Stimulated activated naive CD8-positive, alpha-beta T cell treated with anti-CD3 and anti-CD28 coated beads, Interleukin-15, Interleukin-2, amounts not matched to agents 100 ng/mL and 50 ng/mL, for 24 hours (primary cell): ENCODE measurements around the gene DCDC2C.

Experiments used
- H3K27ac Mint-ChIP-seq: one replicate; pipeline ENCODE4 v1.8.0; 2021; ENCODE audit warnings: mild to moderate bottlenecking, mixed read lengths
- H3K27me3 Mint-ChIP-seq: one replicate; pipeline ENCODE4 v1.8.0; 2021; ENCODE audit warnings: mixed read lengths
- H3K36me3 Mint-ChIP-seq: one replicate; pipeline ENCODE4 v1.8.0; 2021; ENCODE audit warnings: low read depth, mixed read lengths
- H3K4me1 Mint-ChIP-seq: one replicate; pipeline ENCODE4 v1.8.0; 2021; ENCODE audit warnings: low read depth, mixed read lengths
- H3K4me3 Mint-ChIP-seq: one replicate; pipeline ENCODE4 v1.8.0; 2021; ENCODE audit warnings: mild to moderate bottlenecking, mixed read lengths
- H3K9me3 Mint-ChIP-seq: one replicate; pipeline ENCODE4 v1.8.0; 2021; ENCODE audit warnings: mixed read lengths

Gene DCDC2C

GRCh38 chr2:3758906-3759305 lies 55.5 kb downstream of the DCDC2C start:
- Mint-ChIP-seq H3K27me3 (peaks cover 4% of the 10 kb centered on the region), H3K36me3 (no peaks in the 10 kb centered on the region), H3K4me1 (no peaks in the 10 kb centered on the region), H3K9me3 (no peaks in the 10 kb centered on the region), H3K27ac (no peak overlapping the region), H3K4me3 (no peak overlapping the region)

- no peak overlapping the region for H3K27ac Mint-ChIP-seq
- H3K4me1 Mint-ChIP-seq = no peaks in the 10 kb centered on the region
- no peaks in the 10 kb centered on the region for H3K9me3 Mint-ChIP-seq
- peaks cover 4% of the 10 kb centered on the region for H3K27me3 Mint-ChIP-seq
- H3K36me3 Mint-ChIP-seq = no peaks in the 10 kb centered on the region
- no peak overlapping the region for H3K4me3 Mint-ChIP-seq
Measured at GRCh38 chr2:3759331-3759730, 56.0 kb downstream of the DCDC2C start.

GRCh38 chr2:3759761-3760160 lies 56.4 kb downstream of the DCDC2C start:
- H3K27ac Mint-ChIP-seq = no peak overlapping the region
- peaks cover 4% of the 10 kb centered on the region for H3K27me3 Mint-ChIP-seq
- no peaks in the 10 kb centered on the region for H3K9me3 Mint-ChIP-seq
- no peaks in the 10 kb centered on the region for H3K4me1 Mint-ChIP-seq
- no peaks in the 10 kb centered on the region for H3K36me3 Mint-ChIP-seq
- no peak overlapping the region for H3K4me3 Mint-ChIP-seq

- H3K9me3 Mint-ChIP-seq = no peaks in the 10 kb centered on the region
- peaks cover 4% of the 10 kb centered on the region for H3K27me3 Mint-ChIP-seq
- H3K27ac Mint-ChIP-seq = no peak overlapping the region
- H3K36me3 Mint-ChIP-seq = no peaks in the 10 kb centered on the region
- no peaks in the 10 kb centered on the region for H3K4me1 Mint-ChIP-seq
- H3K4me3 Mint-ChIP-seq = no peak overlapping the region
Measured at GRCh38 chr2:3761272-3761671, 57.9 kb downstream of the DCDC2C start.

- no peaks in the 10 kb centered on the region for H3K4me1 Mint-ChIP-seq
- H3K36me3 Mint-ChIP-seq = no peaks in the 10 kb centered on the region
- H3K9me3 Mint-ChIP-seq = no peaks in the 10 kb centered on the region
- H3K4me3 Mint-ChIP-seq = no peak overlapping the region
- H3K27me3 Mint-ChIP-seq = peaks cover 4% of the 10 kb centered on the region
- no peak overlapping the region for H3K27ac Mint-ChIP-seq
Measured at GRCh38 chr2:3762771-3763447, 59.5 kb downstream of the DCDC2C start.

- no peak overlapping the region for H3K27ac Mint-ChIP-seq
- no peak overlapping the region for H3K4me3 Mint-ChIP-seq
- no peaks in the 10 kb centered on the region for H3K9me3 Mint-ChIP-seq
- H3K27me3 Mint-ChIP-seq = peaks cover 8% of the 10 kb centered on the region
- H3K4me1 Mint-ChIP-seq = no peaks in the 10 kb centered on the region
- H3K36me3 Mint-ChIP-seq = no peaks in the 10 kb centered on the region
Measured at GRCh38 chr2:3766824-3767223, 63.4 kb downstream of the DCDC2C start.

- no peaks in the 10 kb centered on the region for H3K9me3 Mint-ChIP-seq
- no peaks in the 10 kb centered on the region for H3K4me1 Mint-ChIP-seq
- no peak overlapping the region for H3K27ac Mint-ChIP-seq
- H3K4me3 Mint-ChIP-seq = no peak overlapping the region
- H3K36me3 Mint-ChIP-seq = no peaks in the 10 kb centered on the region
- H3K27me3 Mint-ChIP-seq = peaks cover 12% of the 10 kb centered on the region
Measured at GRCh38 chr2:3768960-3769765, 65.8 kb downstream of the DCDC2C start.

- no peaks in the 10 kb centered on the region for H3K36me3 Mint-ChIP-seq
- H3K9me3 Mint-ChIP-seq = no peaks in the 10 kb centered on the region
- H3K27me3 Mint-ChIP-seq = peaks cover 12% of the 10 kb centered on the region
- no peak overlapping the region for H3K4me3 Mint-ChIP-seq
- H3K4me1 Mint-ChIP-seq = no peaks in the 10 kb centered on the region
- H3K27ac Mint-ChIP-seq = no peak overlapping the region
Measured at GRCh38 chr2:3769766-3770165, 66.4 kb downstream of the DCDC2C start.

- Mint-ChIP-seq H3K4me1 (no peaks in the 10 kb centered on the region), H3K4me3 (no peak overlapping the region), H3K27ac (no peak overlapping the region), H3K9me3 (no peaks in the 10 kb centered on the region), H3K27me3 (peaks cover 12% of the 10 kb centered on the region), H3K36me3 (no peaks in the 10 kb centered on the region)
Measured at GRCh38 chr2:3770724-3771415, 67.5 kb downstream of the DCDC2C start.

GRCh38 chr2:3771576-3771975 lies 68.2 kb downstream of the DCDC2C start:
- H3K4me1 Mint-ChIP-seq = no peaks in the 10 kb centered on the region
- peaks cover 12% of the 10 kb centered on the region for H3K27me3 Mint-ChIP-seq
- H3K36me3 Mint-ChIP-seq = no peaks in the 10 kb centered on the region
- no peaks in the 10 kb centered on the region for H3K9me3 Mint-ChIP-seq
- no peak overlapping the region for H3K4me3 Mint-ChIP-seq
- no peak overlapping the region for H3K27ac Mint-ChIP-seq

- no peak overlapping the region for H3K4me3 Mint-ChIP-seq
- H3K27me3 Mint-ChIP-seq = peaks cover 20% of the 10 kb centered on the region
- no peaks in the 10 kb centered on the region for H3K9me3 Mint-ChIP-seq
- H3K36me3 Mint-ChIP-seq = no peaks in the 10 kb centered on the region
- no peaks in the 10 kb centered on the region for H3K4me1 Mint-ChIP-seq
- H3K27ac Mint-ChIP-seq = no peak overlapping the region
Measured at GRCh38 chr2:3774336-3774735, 71.0 kb downstream of the DCDC2C start.

GRCh38 chr2:3776311-3776710 lies 72.9 kb downstream of the DCDC2C start:
- H3K27ac Mint-ChIP-seq = no peak overlapping the region
- no peak overlapping the region for H3K4me3 Mint-ChIP-seq
- no peaks in the 10 kb centered on the region for H3K36me3 Mint-ChIP-seq
- H3K27me3 Mint-ChIP-seq = peaks cover 19% of the 10 kb centered on the region
- peaks cover 7% of the 10 kb centered on the region for H3K4me1 Mint-ChIP-seq
- H3K9me3 Mint-ChIP-seq = no peaks in the 10 kb centered on the region

GRCh38 chr2:3777966-3778365 lies 74.6 kb downstream of the DCDC2C start:
- H3K36me3 Mint-ChIP-seq = no peaks in the 10 kb centered on the region
- H3K27ac Mint-ChIP-seq = no peak overlapping the region
- peaks cover 15% of the 10 kb centered on the region for H3K27me3 Mint-ChIP-seq
- peaks cover 7% of the 10 kb centered on the region for H3K4me1 Mint-ChIP-seq
- H3K9me3 Mint-ChIP-seq = no peaks in the 10 kb centered on the region
- no peak overlapping the region for H3K4me3 Mint-ChIP-seq

GRCh38 chr2:3778851-3779495 lies 75.6 kb downstream of the DCDC2C start:
- Mint-ChIP-seq H3K36me3 (no peaks in the 10 kb centered on the region), H3K27me3 (peaks cover 15% of the 10 kb centered on the region), H3K4me1 (peaks cover 7% of the 10 kb centered on the region), H3K27ac (peak overlapping the region; percentile 1), H3K4me3 (no peak overlapping the region), H3K9me3 (no peaks in the 10 kb centered on the region)
